Mesothelial cell of epicardium (in vitro differentiated cells): Measurements from ENCODE around the gene TMED4. TPM values are rescaled to one million over a fixed set of nuclear protein-coding genes. Genes with fewer than 3 reads are reported as not detected.

Source experiments
- DNase-seq, 2 experiments: peaks; one replicate each; pipeline ENCODE4 v3.0.0; 2021; ENCODE audit warnings: low spot score in 2 of 2; ENCODE audit not compliant: unreplicated experiment in 2 of 2
- H3K27ac Mint-ChIP-seq: 2 replicates; pipeline ENCODE4 v1.8.0; 2021; ENCODE audit warnings: mixed read lengths
- H3K27me3 Mint-ChIP-seq: 2 replicates; pipeline ENCODE4 v1.8.0; 2021; ENCODE audit warnings: low read depth, mixed read lengths
- H3K36me3 Mint-ChIP-seq: 2 replicates; pipeline ENCODE4 v1.8.0; 2021; ENCODE audit warnings: mixed read lengths
- H3K4me1 Mint-ChIP-seq: 2 replicates; pipeline ENCODE4 v1.8.0; 2021; ENCODE audit warnings: mixed read lengths
- H3K4me3 Mint-ChIP-seq: 2 replicates; pipeline ENCODE4 v1.8.0; 2021; ENCODE audit warnings: mild to moderate bottlenecking, moderate library complexity, mixed read lengths
- H3K9me3 Mint-ChIP-seq: 2 replicates; pipeline ENCODE4 v1.8.0; 2021; ENCODE audit warnings: mixed read lengths
- CTCF ChIP-seq: fragments of 200-600 bp; sonication (generic); IDR thresholded peaks from one replicate; pipeline ENCODE4 v1.5.0; 2021; ENCODE audit warnings: antibody characterized with exemption; ENCODE audit not compliant: unreplicated experiment
- total RNA-seq: library from RNA; stranded (reverse); gene quantifications from 3 replicates; pipeline ENCODE4 v1.2.1, GENCODE V29; 2021

The TMED4 gene
- total RNA-seq: 97.0 to 97.7 TPM (median 97.6 TPM) in 3 replicates

- DNase-seq: peak; percentile 100
- H3K27ac Mint-ChIP-seq: peak within 1 kb of the TSS; percentile 99
- peaks cover 22% of the 10 kb centered on the region for H3K4me1 Mint-ChIP-seq
- H3K9me3 Mint-ChIP-seq: no peaks in the 10 kb centered on the region
- peaks cover 14% of the 10 kb centered on the region for H3K36me3 Mint-ChIP-seq
- H3K27me3 Mint-ChIP-seq: peaks cover 5% of the 10 kb centered on the region
- TF ChIP-seq CTCF: no peak
- peak within 1 kb of the TSS; percentile 86 for H3K4me3 Mint-ChIP-seq
These were observed at the start of gene TMED4 for GRCh38 chr7:44581879-44582603. TMED4 (minus strand) TSS chr7:44582231; CDS start chr7:44582206, 25 bp downstream.

- Mint-ChIP-seq H3K4me1 (peaks cover 7% of the 10 kb centered on the region), H3K9me3 (no peaks in the 10 kb centered on the region), H3K27me3 (no peaks in the 10 kb centered on the region), H3K36me3 (peaks cover 12% of the 10 kb centered on the region), H3K4me3 (no peak overlapping the region), H3K27ac (peak overlapping the region; percentile 84)
- TF ChIP-seq CTCF: no peak
- DNase-seq: no peak
These were observed 49.6 kb upstream of the TMED4 start for GRCh38 chr7:44631458-44632115.

GRCh38 chr7:44630792-44631457 lies 48.9 kb upstream of the TMED4 start:
- no peak for TF ChIP-seq CTCF
- Mint-ChIP-seq H3K4me1 (peaks cover 7% of the 10 kb centered on the region), H3K9me3 (no peaks in the 10 kb centered on the region), H3K36me3 (peaks cover 12% of the 10 kb centered on the region), H3K27ac (peak overlapping the region; percentile 39), H3K27me3 (no peaks in the 10 kb centered on the region), H3K4me3 (no peak overlapping the region)
- DNase-seq: no peak

- H3K9me3 Mint-ChIP-seq: no peaks in the 10 kb centered on the region
- peaks cover 7% of the 10 kb centered on the region for H3K4me1 Mint-ChIP-seq
- peaks cover 13% of the 10 kb centered on the region for H3K36me3 Mint-ChIP-seq
- DNase-seq: no peak
- H3K27me3 Mint-ChIP-seq: no peaks in the 10 kb centered on the region
- no peak overlapping the region for H3K4me3 Mint-ChIP-seq
- no peak overlapping the region for H3K27ac Mint-ChIP-seq
- TF ChIP-seq CTCF: no peak
These were observed 47.9 kb upstream of the TMED4 start for GRCh38 chr7:44629829-44630522.

- no peak for TF ChIP-seq CTCF
- H3K4me3 Mint-ChIP-seq: no peak overlapping the region
- H3K36me3 Mint-ChIP-seq: peaks cover 13% of the 10 kb centered on the region
- no peak overlapping the region for H3K27ac Mint-ChIP-seq
- H3K4me1 Mint-ChIP-seq: peaks cover 3% of the 10 kb centered on the region
- no peak for DNase-seq
- H3K27me3 Mint-ChIP-seq: no peaks in the 10 kb centered on the region
- H3K9me3 Mint-ChIP-seq: no peaks in the 10 kb centered on the region
These were observed 44.6 kb upstream of the TMED4 start for GRCh38 chr7:44626620-44627019.
